ENCODE results near the gene ZNF615. TPM values are rescaled to one million over a fixed set of nuclear protein-coding genes. Genes with fewer than 3 reads are reported as not detected.
"Not testable (repeated sequence)": the region's sequence is repeated elsewhere in the genome, so short reads cannot be mapped to it uniquely, and the experiment has no call there.

ZNF615 gene
- total RNA-seq, 3 donors from 2014 or later: 5.0 to 15.5 (median 6.3) TPM

DNA sequence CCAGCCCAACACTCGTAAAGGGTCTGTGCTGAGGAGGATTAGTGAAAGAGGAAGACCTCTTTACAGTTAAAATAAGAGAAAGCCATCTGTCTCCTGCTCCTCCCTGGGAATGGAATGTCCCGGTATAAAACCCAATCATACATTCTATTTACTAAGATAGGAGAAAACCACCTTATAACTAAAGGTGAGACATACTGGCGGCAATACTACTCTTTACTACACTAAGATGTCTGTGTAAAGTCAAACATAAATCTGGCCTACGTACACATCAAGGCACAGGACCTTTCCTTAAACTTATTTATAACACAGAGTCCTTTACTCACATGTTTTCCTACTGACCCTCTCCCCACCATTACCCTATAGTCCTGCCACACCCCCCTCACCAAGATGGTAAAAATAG is 24.6 kb downstream of the ZNF615 start:
- DNase-seq: no peak
- Histone ChIP-seq H3K4me1 (ENCODE audit: low read depth) (peaks cover 8% of the 10 kb centered on the region), H3K4me3 (no peak overlapping the region), H3K36me3 (ENCODE audit: low read depth) (no peaks in the 10 kb centered on the region), H3K9me3 (peaks cover 88% of the 10 kb centered on the region)
- intact Hi-C loops (cut with DNase I, micrococcal nuclease): no loop called here
- TF ChIP-seq, protein P1, sequence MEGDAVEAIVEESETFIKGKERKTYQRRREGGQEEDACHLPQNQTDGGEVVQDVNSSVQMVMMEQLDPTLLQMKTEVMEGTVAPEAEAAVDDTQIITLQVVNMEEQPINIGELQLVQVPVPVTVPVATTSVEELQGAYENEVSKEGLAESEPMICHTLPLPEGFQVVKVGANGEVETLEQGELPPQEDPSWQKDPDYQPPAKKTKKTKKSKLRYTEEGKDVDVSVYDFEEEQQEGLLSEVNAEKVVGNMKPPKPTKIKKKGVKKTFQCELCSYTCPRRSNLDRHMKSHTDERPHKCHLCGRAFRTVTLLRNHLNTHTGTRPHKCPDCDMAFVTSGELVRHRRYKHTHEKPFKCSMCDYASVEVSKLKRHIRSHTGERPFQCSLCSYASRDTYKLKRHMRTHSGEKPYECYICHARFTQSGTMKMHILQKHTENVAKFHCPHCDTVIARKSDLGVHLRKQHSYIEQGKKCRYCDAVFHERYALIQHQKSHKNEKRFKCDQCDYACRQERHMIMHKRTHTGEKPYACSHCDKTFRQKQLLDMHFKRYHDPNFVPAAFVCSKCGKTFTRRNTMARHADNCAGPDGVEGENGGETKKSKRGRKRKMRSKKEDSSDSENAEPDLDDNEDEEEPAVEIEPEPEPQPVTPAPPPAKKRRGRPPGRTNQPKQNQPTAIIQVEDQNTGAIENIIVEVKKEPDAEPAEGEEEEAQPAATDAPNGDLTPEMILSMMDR (IDR thresholded peaks at IDR 0.05): no peak
- no peak for ATAC-seq

DNA sequence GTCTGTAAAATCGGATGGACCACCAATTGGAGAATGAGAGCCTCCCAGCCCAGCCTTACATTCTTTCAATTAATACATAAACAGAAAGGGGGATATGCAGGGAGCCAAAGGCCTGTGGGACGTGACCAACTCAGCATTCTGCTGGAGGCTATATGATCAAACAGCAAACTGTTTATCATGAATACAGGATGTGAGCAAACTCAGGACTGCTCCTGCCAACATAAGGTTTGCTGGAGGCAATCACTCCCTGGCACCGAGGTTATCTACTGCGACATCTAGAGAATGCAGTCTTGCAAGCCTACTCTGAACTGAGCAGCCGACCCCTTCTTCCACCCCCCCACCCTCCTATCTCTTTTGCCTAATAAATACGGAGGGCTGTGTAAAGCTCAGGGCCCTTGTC is 27.1 kb downstream of the ZNF615 start:
- intact Hi-C loops (cut with DNase I, micrococcal nuclease); H3K4me1 ChIP-seq (ENCODE audit: low read depth); ATAC-seq; DNase-seq; H3K4me3 ChIP-seq; H3K36me3 ChIP-seq (ENCODE audit: low read depth): not testable (repeated sequence)
- peaks cover 99% of the 10 kb centered on the region for H3K9me3 ChIP-seq

DNA sequence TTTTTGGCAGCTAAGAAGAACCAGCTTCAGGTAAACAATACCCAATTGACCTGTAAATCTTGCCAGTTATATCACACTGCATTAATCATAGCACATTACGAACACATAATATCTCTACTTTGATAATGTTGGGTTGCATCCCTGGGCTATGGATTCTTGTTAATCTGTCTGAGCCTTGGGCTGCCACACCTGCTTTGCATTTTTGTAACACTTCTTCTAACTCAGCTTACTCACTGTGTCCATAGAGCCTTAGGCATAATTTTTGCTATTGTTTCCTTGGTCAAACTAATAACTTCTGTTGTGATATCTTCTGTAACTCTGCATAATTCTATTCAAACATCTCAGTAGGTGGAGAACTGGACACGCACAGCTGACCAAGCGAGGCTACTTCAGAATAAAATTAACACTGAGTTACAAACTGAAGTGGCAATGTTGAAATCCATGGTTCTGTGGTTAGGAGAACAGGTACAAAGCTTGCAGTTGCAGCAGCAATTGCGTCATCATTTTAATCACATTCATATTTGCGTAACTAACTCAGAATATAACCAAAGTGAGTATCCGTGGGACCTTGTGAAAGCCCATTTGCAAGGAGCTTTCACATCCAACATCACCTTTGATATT is 27.8 kb downstream of the ZNF615 start:
- DNase-seq (no peak), ATAC-seq (no peak)
- TF ChIP-seq, protein P1 (IDR thresholded peaks at IDR 0.05): no peak
- intact Hi-C loops (cut with DNase I, micrococcal nuclease): no loop called here
- Histone ChIP-seq H3K4me3 (no peak overlapping the region), H3K9me3 (peaks cover 100% of the 10 kb centered on the region), H3K4me1 (ENCODE audit: low read depth) (peaks cover under 1% of the 10 kb centered on the region), H3K36me3 (ENCODE audit: low read depth) (no peaks in the 10 kb centered on the region)

DNA sequence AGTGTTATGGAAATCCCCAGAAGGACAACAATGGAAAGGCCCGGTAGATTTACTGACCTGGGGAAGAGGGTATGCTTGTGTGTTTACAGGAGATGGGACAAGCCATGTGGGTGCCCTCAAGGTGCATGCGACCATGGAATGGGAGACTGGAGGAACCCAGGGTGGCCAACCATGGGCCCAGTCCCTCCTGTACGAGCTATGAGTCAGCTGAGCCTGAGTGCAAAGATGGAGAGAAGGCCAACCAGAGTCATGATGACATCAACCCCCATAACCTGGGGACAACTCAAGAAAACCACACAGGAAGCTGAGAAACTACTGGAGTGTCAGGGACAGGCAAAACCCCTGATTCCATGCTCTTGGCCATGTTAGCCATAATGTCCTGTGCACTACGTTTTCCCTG is 29.1 kb downstream of the ZNF615 start:
- ATAC-seq: no peak
- DNase-seq: no peak
- Histone ChIP-seq H3K9me3 (peaks cover 100% of the 10 kb centered on the region), H3K4me3 (no peak overlapping the region), H3K36me3 (ENCODE audit: low read depth) (peaks cover 5% of the 10 kb centered on the region), H3K4me1 (ENCODE audit: low read depth) (no peaks in the 10 kb centered on the region)
- TF ChIP-seq, protein P1 (IDR thresholded peaks at IDR 0.05): no peak
- intact Hi-C loops (cut with DNase I, micrococcal nuclease): no loop called here

DNA sequence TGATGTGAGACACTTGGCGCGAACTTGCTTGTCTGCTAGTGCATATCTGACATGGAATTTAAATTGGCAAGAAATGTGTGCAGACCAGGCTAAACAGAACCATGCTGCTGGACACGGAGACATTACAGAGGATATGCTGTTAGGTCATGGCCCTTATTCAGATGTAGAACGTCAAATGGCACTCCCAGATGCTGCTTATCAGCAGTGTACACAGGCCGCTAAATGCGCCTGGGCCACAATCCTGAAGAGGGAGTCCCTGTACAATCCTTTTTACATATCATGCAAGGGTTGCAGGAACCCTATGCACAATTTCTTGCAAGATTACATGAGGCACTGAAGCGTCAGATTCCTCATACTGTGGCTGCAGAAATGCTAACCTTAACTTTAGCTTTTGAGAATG is 30.7 kb downstream of the ZNF615 start:
- peaks cover 100% of the 10 kb centered on the region for H3K9me3 ChIP-seq
- intact Hi-C loops (cut with DNase I, micrococcal nuclease): no loop called here
- no peak for ATAC-seq
- H3K36me3 ChIP-seq (ENCODE audit: low read depth): peaks cover 17% of the 10 kb centered on the region
- no peaks in the 10 kb centered on the region for H3K4me1 ChIP-seq (ENCODE audit: low read depth)
- TF ChIP-seq, protein P1 (IDR thresholded peaks at IDR 0.05): no peak
- no peak overlapping the region for H3K4me3 ChIP-seq
- DNase-seq: no peak

DNA sequence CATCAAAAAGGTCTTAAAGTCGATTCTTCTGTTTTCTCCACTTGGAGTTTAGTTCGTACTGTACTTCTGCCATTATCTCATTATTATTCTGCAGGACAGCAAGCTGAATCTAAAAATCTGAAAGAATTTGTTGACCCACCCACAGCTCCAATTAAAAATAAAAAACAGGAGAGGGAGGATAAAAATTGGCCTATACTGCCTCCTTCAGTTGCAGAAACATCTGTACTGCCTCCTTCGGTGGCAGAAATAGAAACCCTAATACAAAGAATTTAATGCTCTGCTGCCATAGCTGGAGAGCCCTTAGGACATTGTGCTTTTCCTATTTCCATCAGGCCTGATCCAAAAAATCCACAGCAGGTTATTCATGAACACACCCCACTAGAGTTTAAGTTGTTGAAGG is 31.2 kb downstream of the ZNF615 start:
- DNase-seq: no peak
- H3K4me1 ChIP-seq (ENCODE audit: low read depth): no peaks in the 10 kb centered on the region
- no peak for ATAC-seq
- peaks cover 100% of the 10 kb centered on the region for H3K9me3 ChIP-seq
- H3K36me3 ChIP-seq (ENCODE audit: low read depth): peaks cover 19% of the 10 kb centered on the region
- intact Hi-C loops (cut with DNase I, micrococcal nuclease): no loop called here
- H3K4me3 ChIP-seq: no peak overlapping the region
- TF ChIP-seq, protein P1 (IDR thresholded peaks at IDR 0.05): no peak

DNA sequence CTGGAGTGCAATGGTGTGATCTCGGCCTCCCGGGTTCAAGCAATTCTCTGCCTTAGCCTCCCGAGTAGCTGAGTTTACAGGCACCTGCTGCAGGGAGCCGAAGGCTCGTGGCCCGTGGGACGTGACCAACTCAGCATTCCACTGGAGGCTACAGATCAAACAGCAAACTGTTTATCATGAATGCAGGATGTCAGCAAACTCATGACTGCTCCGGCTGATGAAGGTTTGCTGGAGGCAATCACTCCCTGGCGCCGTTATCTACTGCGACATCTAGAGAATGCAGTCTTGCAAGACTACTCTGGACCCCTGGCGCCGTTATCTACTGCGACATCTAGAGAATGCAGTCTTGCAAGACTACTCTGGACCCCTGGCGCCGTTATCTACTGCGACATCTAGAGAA is 32.2 kb downstream of the ZNF615 start:
- H3K4me1 ChIP-seq (ENCODE audit: low read depth); intact Hi-C loops (cut with DNase I, micrococcal nuclease); DNase-seq; H3K4me3 ChIP-seq; ATAC-seq: not testable (repeated sequence)
- Histone ChIP-seq H3K9me3 (peaks cover 100% of the 10 kb centered on the region), H3K36me3 (ENCODE audit: low read depth) (peaks cover 29% of the 10 kb centered on the region)
